ENCODE data around the gene TMPRSS3.

DNA sequence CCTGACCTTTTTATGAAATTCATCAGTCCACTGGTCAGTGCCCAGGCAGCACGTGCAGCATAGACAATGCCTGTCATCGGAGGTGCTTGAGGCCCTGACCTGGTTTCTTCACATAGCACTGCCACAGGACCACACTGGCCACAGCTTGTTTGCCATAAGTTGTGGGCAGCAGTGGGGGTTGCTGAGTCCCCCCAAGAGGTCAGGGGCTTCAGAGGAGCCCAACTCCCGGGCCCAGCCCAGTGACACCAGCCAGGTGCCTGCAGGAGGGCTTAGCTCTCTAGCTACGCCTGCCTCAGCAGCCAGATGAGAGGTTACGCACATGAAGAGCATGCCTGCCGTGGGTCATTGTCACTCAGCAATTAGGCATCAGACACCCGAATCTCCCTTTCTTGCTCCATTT lies 49.5 kb upstream of the TMPRSS3 start:
- TF ChIP-seq CTCF (IDR thresholded peaks at IDR 0.05) (no peak), POLR2A (IDR thresholded peaks at IDR 0.05) (no peak), POLR2AphosphoS5 (IDR thresholded peaks at IDR 0.05) (no peak)
